H9 (cell line): ENCODE data around the gene TPD52L1. TPM values are rescaled to one million over a fixed set of nuclear protein-coding genes. Genes with fewer than 3 reads are reported as not detected.

Experiments
- DNase-seq: peaks from one replicate; pipeline ENCODE4 v3.0.0-alpha.2; 2017
- H2AFZ ChIP-seq: one replicate; pipeline ENCODE4 v1.6.1; 2013; ENCODE audit warnings: mild to moderate bottlenecking, low read length, control low read depth, moderate library complexity
- H2AK5ac ChIP-seq: 2 replicates; pipeline ENCODE4 v1.6.1; 2013; ENCODE audit warnings: low read length, control low read depth, mixed read lengths; ENCODE audit not compliant: insufficient read length
- H2BK120ac ChIP-seq: one replicate; pipeline ENCODE4 v1.6.1; 2013; ENCODE audit warnings: low read depth, mild to moderate bottlenecking, low read length, control low read depth, inconsistent platforms; ENCODE audit not compliant: poor library complexity, severe bottlenecking
- H2BK12ac ChIP-seq: 2 replicates; pipeline ENCODE4 v1.6.1; 2013; ENCODE audit warnings: low read length, control low read depth, mixed read lengths, low read depth; ENCODE audit not compliant: insufficient read length
- H2BK15ac ChIP-seq: 2 replicates; pipeline ENCODE4 v1.6.1; 2013; ENCODE audit warnings: low read depth, low read length, control low read depth
- H2BK20ac ChIP-seq: one replicate; pipeline ENCODE4 v1.6.1; 2013; ENCODE audit warnings: low read depth, mild to moderate bottlenecking, low read length, control low read depth, inconsistent platforms; ENCODE audit not compliant: poor library complexity, severe bottlenecking
- H2BK5ac ChIP-seq: 2 replicates; pipeline ENCODE4 v1.6.1; 2013; ENCODE audit warnings: low read length, control low read depth, mixed read lengths; ENCODE audit not compliant: insufficient read length
- H3K14ac ChIP-seq: 2 replicates; pipeline ENCODE4 v1.6.1; 2013; ENCODE audit warnings: low read length, control low read depth; ENCODE audit not compliant: insufficient read depth
- H3K18ac ChIP-seq: 2 replicates; pipeline ENCODE4 v1.6.1; 2013; ENCODE audit warnings: low read depth, mild to moderate bottlenecking, mixed read lengths, low read length, control low read depth; ENCODE audit not compliant: insufficient read length
- H3K23ac ChIP-seq: 2 replicates; pipeline ENCODE4 v1.6.1; 2013; ENCODE audit warnings: low read length, control low read depth, mixed read lengths, low read depth; ENCODE audit not compliant: insufficient read length
- H3K23me2 ChIP-seq: 2 replicates; pipeline ENCODE4 v1.6.1; 2013; ENCODE audit warnings: low read depth, mild to moderate bottlenecking, mixed read lengths, low read length, control low read depth; ENCODE audit not compliant: insufficient read length, poor library complexity, severe bottlenecking
- H3K27ac ChIP-seq: 2 replicates; pipeline ENCODE4 v1.5.1; 2013; ENCODE audit warnings: low read length, control low read depth, mixed read lengths, low read depth; ENCODE audit not compliant: insufficient read length
- H3K27me3 ChIP-seq: 2 replicates; pipeline ENCODE4 v1.6.1; 2013; ENCODE audit warnings: low read length, control low read depth, inconsistent platforms; ENCODE audit not compliant: insufficient read depth
- H3K4ac ChIP-seq: 2 replicates; pipeline ENCODE4 v1.6.1; 2013; ENCODE audit warnings: low read depth, mild to moderate bottlenecking, control low read depth, inconsistent platforms, low read length, moderate library complexity
- H3K4me1 ChIP-seq: 2 replicates; pipeline ENCODE4 v1.6.1; 2013; ENCODE audit warnings: low read length, control low read depth, inconsistent platforms; ENCODE audit not compliant: insufficient read depth
- H3K4me2 ChIP-seq: 2 replicates; pipeline ENCODE4 v1.6.1; 2013; ENCODE audit warnings: low read length, control low read depth, mixed read lengths; ENCODE audit not compliant: insufficient read length, insufficient read depth
- H3K56ac ChIP-seq: 2 replicates; pipeline ENCODE4 v1.6.1; 2013; ENCODE audit warnings: low read depth, mild to moderate bottlenecking, mixed read lengths, low read length, control low read depth; ENCODE audit not compliant: insufficient read length
- H3K79me1 ChIP-seq: 2 replicates; pipeline ENCODE4 v1.6.1; 2013; ENCODE audit warnings: low read depth, mild to moderate bottlenecking, moderate library complexity, low read length, control low read depth, inconsistent platforms; ENCODE audit not compliant: insufficient read depth, poor library complexity, severe bottlenecking
- H3K79me2 ChIP-seq: 2 replicates; pipeline ENCODE4 v1.6.1; 2013; ENCODE audit warnings: low read length, control low read depth, inconsistent platforms; ENCODE audit not compliant: insufficient read depth
- H3K9ac ChIP-seq: 2 replicates; pipeline ENCODE4 v1.6.1; 2013; ENCODE audit warnings: low read length, control low read depth, mixed read lengths; ENCODE audit not compliant: insufficient read length; ENCODE audit errors: extremely low read depth
- H3K9me3 ChIP-seq: one replicate; pipeline ENCODE4 v1.6.1; 2013; ENCODE audit warnings: low read depth, low read length, inconsistent platforms; ENCODE audit not compliant: control insufficient read depth
- H3T11ph ChIP-seq: one replicate; pipeline ENCODE4 v1.6.1; 2013; ENCODE audit warnings: mild to moderate bottlenecking, low read length, control low read depth, inconsistent platforms
- H4K20me1 ChIP-seq: one replicate; pipeline ENCODE4 v1.6.1; 2013; ENCODE audit not compliant: control insufficient read depth, insufficient read length, insufficient read depth
- H4K5ac ChIP-seq: 2 replicates; pipeline ENCODE4 v1.6.1; 2013; ENCODE audit warnings: low read depth, mild to moderate bottlenecking, mixed read lengths, low read length, control low read depth; ENCODE audit not compliant: insufficient read length
- H4K8ac ChIP-seq: replicated peaks from 2 replicates; pipeline ENCODE4 v1.6.1; 2013; ENCODE audit warnings: low read length, control low read depth, mixed read lengths, low read depth; ENCODE audit not compliant: insufficient read length
- H4K91ac ChIP-seq: 2 replicates; pipeline ENCODE4 v1.6.1; 2013; ENCODE audit warnings: low read depth, mild to moderate bottlenecking, moderate library complexity, mixed read lengths, low read length, control low read depth; ENCODE audit not compliant: insufficient read length
- H3K27ac Mint-ChIP-seq, 3 experiments: 2 replicates in 2 of 3; 3 replicates in 1 of 3; pipeline ENCODE4 v1.8.0; 2020 to 2021; ENCODE audit warnings: mixed read lengths in 3 of 3, mild to moderate bottlenecking in 1 of 3, moderate library complexity in 1 of 3
- H3K27me3 Mint-ChIP-seq: 2 replicates; pipeline ENCODE4 v1.8.0; 2021; ENCODE audit warnings: low read depth, mild to moderate bottlenecking, moderate library complexity, mixed read lengths
- H3K36me3 Mint-ChIP-seq, 3 experiments: 2 replicates in 2 of 3; 3 replicates in 1 of 3; pipeline ENCODE4 v1.8.0; 2020 to 2021; ENCODE audit warnings: low read depth in 3 of 3, mixed read lengths in 3 of 3; ENCODE audit not compliant: insufficient read depth in 1 of 3
- H3K4me1 Mint-ChIP-seq, 2 experiments: 2 replicates each; pipeline ENCODE4 v1.8.0; 2020; ENCODE audit warnings: mixed read lengths in 2 of 2
- H3K4me3 Mint-ChIP-seq, 2 experiments: 2 replicates in 1 of 2; 3 replicates in 1 of 2; pipeline ENCODE4 v1.8.0; 2020 to 2021; ENCODE audit warnings: mild to moderate bottlenecking in 2 of 2, mixed read lengths in 2 of 2, moderate library complexity in 1 of 2
- H3K9me3 Mint-ChIP-seq, 2 experiments: 2 replicates in 1 of 2; 3 replicates in 1 of 2; pipeline ENCODE4 v1.8.0; 2020; ENCODE audit warnings: mild to moderate bottlenecking in 2 of 2, mixed read lengths in 2 of 2, moderate library complexity in 1 of 2
- CTCF ChIP-seq: fragments of 200-600 bp; sonication (generic); conservative IDR thresholded peaks from 3 replicates; pipeline ENCODE4 v1.8.0; 2021; ENCODE audit warnings: antibody characterized with exemption, mild to moderate bottlenecking
- WGBS: extraction: QIAGEN DNeasy Blood & Tissue Kit; methylation state at CpG from one replicate; pipeline ENCODE4 v1.1.7; 2013; ENCODE audit warnings: missing lambda C conversion rate, low lambda C conversion rate, mixed read lengths; ENCODE audit not compliant: insufficient read length; ENCODE audit errors: extremely low coverage; 5-methylcytosine and 5-hydroxymethylcytosine counted together
- total RNA-seq: library from RNA; stranded (reverse); gene quantifications from 2 replicates; pipeline ENCODE4 v1.2.1, GENCODE V29; 2021

The TPD52L1 gene
- total RNA-seq, 1 experiment from 2014 or later = 6.6 TPM

GRCh38 chr6:125182237-125183008 is 28.9 kb downstream of the TPD52L1 start:
- TF ChIP-seq CTCF = no peak
- Histone ChIP-seq H4K20me1 (no peaks in the 10 kb centered on the region), H3K9ac (no peak overlapping the region), H3K27ac (no peak overlapping the region), H3K9me3 (no peaks in the 10 kb centered on the region), H3K14ac (no peak overlapping the region), H3K18ac (no peak overlapping the region), H3K4ac (no peak overlapping the region), H2BK20ac (no peak overlapping the region), H3K27me3 (no peaks in the 10 kb centered on the region), H2BK5ac (no peak overlapping the region), H4K8ac (no peak overlapping the region), H3K79me2 (no peaks in the 10 kb centered on the region), H3K4me1 (no peaks in the 10 kb centered on the region), H3K79me1 (no peaks in the 10 kb centered on the region), H3K23ac (no peak overlapping the region), H4K5ac (no peak overlapping the region), H3T11ph (no peak overlapping the region), H3K23me2 (no peaks in the 10 kb centered on the region), H3K4me2 (no peak overlapping the region), H2AK5ac (no peak overlapping the region), H2AFZ (no peak overlapping the region), H4K91ac (no peak overlapping the region), H2BK12ac (no peak overlapping the region), H3K56ac (no peak overlapping the region), H2BK15ac (no peak overlapping the region), H2BK120ac (no peak overlapping the region)
- no peak overlapping the region for H3K4me3 Mint-ChIP-seq
- H3K36me3 Mint-ChIP-seq = no peaks in the 10 kb centered on the region
- DNase-seq = no peak
- no CpG with 5 or more reads among the region's 6 CpGs for WGBS
- H3K9me3 Mint-ChIP-seq = no peaks in the 10 kb centered on the region
- no peak overlapping the region; a peak in 1 of 7 replicates for H3K27ac Mint-ChIP-seq
- no peaks in the 10 kb centered on the region for H3K4me1 Mint-ChIP-seq
- H3K27me3 Mint-ChIP-seq = no peaks in the 10 kb centered on the region; the same call in 1 of the 2 replicates
